ENCODE measurements around the gene SFRP2.

The SFRP2 gene

DNA sequence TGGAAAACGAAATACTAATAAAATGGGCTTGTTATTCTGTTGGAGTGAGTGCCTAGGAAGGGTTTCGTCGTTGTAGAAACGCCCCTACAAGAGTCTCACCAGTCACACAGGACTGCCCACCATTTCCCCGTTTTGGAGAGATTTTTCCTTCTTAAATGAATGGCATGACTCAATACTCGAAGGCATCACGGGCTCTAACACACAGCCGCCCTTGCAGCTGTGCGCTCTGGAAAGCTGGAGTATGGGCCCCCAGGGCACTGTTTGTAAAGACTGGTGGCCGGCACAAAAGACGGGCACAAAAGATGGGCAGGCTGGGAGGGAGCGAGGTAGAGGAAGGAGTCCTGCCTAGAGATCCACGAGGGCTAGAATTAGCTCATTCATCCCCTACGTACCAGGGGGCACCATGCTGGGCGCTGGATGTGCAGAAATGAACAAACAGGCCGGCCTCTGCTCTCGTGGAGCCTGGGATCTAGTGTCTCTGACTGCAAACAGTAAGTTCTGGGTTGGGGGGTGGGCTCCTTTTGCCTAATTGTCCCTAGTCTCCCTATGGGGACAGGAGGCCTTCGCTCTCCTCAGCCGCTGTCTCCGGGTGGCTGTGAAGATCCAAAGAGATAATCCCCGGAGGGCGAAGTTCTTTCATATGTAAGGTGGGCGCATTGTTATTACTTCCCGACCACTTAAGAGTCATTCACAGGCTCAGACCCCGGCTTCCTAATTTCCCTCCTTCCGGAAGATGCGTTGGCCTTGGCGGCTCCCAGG is 1.0 kb upstream of the SFRP2 start:
- DNase-seq (ENCODE audit: extremely low read depth, low read depth) = no peak
- no peak for TF ChIP-seq CTCF (IDR thresholded peaks at IDR 0.05; ENCODE audit: low read depth, low read length)

- DNase-seq (ENCODE audit: extremely low read depth, low read depth) = no peak
- TF ChIP-seq CTCF (IDR thresholded peaks at IDR 0.05; ENCODE audit: low read depth, low read length) = no peak
These were observed 851 bp downstream of the SFRP2 start for GRCh38 chr4:153788051-153788412.

GRCh38 chr4:153787575-153787974 is 1.3 kb downstream of the SFRP2 start:
- no peak for TF ChIP-seq CTCF (IDR thresholded peaks at IDR 0.05; ENCODE audit: low read depth, low read length)
- no peak for DNase-seq (ENCODE audit: extremely low read depth, low read depth)

GRCh38 chr4:153787061-153787560 is 1.8 kb downstream of the SFRP2 start:
- no peak for DNase-seq (ENCODE audit: extremely low read depth, low read depth)
- no peak for TF ChIP-seq CTCF (IDR thresholded peaks at IDR 0.05; ENCODE audit: low read depth, low read length)

DNA sequence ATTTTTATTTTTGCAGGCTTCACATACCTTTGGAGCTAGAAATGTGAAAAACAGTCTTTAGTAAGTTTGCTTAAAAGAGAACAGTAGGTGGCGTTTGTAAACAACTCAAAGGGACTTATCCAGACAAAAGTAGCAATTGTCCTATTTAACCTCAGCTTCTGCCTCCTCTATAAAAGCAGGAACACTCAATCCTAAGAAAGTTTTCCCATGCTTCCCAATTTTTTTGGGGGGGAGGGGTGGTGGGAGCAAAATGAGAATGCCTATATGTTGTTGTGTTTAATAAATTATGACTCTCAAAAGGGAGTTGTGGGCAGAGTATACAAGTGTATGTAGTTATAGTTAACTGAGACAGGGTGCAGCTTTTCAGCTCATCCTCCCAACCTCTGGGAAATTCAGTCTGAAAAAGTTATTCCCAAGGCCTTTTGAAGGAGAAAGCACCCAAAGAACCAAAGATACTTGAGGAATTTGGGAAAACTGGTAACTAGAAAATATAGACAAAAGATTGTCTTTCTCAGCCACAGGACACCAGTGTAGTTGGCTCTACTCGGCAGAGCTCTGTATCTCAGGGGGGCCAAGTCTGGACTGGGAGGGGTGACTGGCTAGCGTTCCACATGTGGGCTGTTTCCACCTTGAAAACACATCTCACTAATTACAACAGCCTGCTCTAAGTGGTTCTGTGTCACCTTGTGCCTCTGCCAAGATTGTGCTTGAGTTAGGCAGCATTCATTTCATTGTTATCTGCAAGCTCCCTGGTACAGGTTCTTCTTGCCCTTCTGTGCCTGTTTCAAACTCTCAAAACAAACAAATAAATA is 2.8 kb downstream of the SFRP2 start:
- DNase-seq (ENCODE audit: extremely low read depth, low read depth) = no peak
- TF ChIP-seq CTCF (IDR thresholded peaks at IDR 0.05; ENCODE audit: low read depth, low read length) = peak; percentile 53

DNA sequence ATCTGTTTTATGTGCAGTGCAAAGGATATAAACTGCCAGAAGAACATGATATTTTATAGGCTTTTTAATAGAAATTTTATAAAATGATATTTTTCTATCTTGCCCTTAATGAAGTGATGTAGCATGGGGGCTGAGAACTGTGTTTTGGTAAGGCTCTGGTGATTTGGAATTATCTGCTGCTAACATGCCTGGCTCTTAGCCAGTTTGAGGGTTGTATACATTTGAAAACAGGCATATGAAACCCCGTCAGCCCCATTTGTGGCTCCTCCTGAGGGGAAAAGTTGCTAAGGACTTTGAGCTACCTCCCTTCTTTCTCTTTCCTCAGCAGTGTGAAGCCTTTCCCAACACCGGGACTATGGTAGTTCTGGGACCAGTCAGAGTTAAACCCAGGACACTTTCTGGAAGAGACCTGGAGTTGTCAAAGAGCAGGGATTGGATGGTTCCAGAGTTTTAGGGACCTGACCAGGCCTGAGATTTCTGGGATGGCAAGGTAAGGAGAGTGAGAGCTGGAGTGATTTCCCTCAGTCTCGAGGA is 4.7 kb downstream of the SFRP2 start:
- no peak for TF ChIP-seq CTCF (IDR thresholded peaks at IDR 0.05; ENCODE audit: low read depth, low read length)
- no peak for DNase-seq (ENCODE audit: extremely low read depth, low read depth)

DNA sequence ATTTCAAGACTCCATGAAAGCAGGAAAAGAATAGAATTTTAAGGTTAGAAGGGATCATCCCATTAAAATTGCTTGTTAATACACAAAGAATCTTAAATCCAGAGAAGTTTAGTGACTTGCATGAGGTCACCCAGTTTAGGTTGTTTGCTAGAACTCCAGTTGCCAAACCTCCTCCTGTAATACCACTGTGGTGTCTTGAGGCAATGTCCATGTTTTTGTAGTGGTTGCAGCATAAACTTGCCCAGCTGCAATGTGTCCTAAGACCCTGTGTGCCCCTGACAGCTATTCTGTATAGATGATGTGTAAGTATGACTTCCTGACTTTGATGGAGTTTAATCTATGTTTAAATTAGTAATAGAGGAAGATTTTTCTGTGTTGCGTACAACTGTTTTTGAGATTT is 6.3 kb downstream of the SFRP2 start:
- no peak for DNase-seq (ENCODE audit: extremely low read depth, low read depth)

More for the DNA sequence above, 6.3 kb downstream of the SFRP2 start:
- TF ChIP-seq CTCF (IDR thresholded peaks at IDR 0.05; ENCODE audit: low read depth, low read length) = no peak

Measured in AG09319 (cell line).